IMR-90 (cell line): ENCODE data around the gene C10orf90. TPM values are rescaled to one million over a fixed set of nuclear protein-coding genes. Genes with fewer than 3 reads are reported as not detected.

Experiments
- ATAC-seq: fragments of 200-7000 bp; cut with Tn5 transposase; 2 replicates; pipeline ENCODE4 v1.9.1; 2020; ENCODE audit warnings: low read depth, mild to moderate bottlenecking, moderate library complexity
- BruUV-seq: library from RNA; stranded (reverse); fragments of 400-500 nt; replicated peaks from 2 replicates; lab custom pipeline; 2021; lab: Mats Ljungman, UMichigan
- CTCF ChIA-PET: fragments of 300-600 bp; formaldehyde crosslinking; extraction: SDS; loops from one replicate; lab custom pipeline; 2021; ENCODE audit warnings: antibody characterized with exemption; lab: Yijun Ruan, JAX
- POLR2A ChIA-PET: fragments of 300-600 bp; sonication (Branson Sonifier 250); formaldehyde crosslinking; loops from one replicate; lab custom pipeline; 2022; ENCODE audit warnings: antibody characterized with exemption; ENCODE audit not compliant: unreplicated experiment; lab: Charles Lee
- DNase-seq: peaks from one replicate; pipeline ENCODE4 v3.0.0; 2013
- H2AFZ ChIP-seq: replicated peaks from 2 replicates; pipeline ENCODE3; 2013; ENCODE audit warnings: low read length, mild to moderate bottlenecking; ENCODE audit not compliant: poor library complexity
- H2AK5ac ChIP-seq: 2 replicates; pipeline ENCODE4 v1.6.1; 2013; ENCODE audit warnings: low read depth, low read length, inconsistent platforms
- H2AK9ac ChIP-seq: replicated peaks from 2 replicates; pipeline ENCODE3; 2013; ENCODE audit warnings: mild to moderate bottlenecking, low read depth, low read length, moderate library complexity; ENCODE audit not compliant: poor library complexity
- H2BK120ac ChIP-seq: 2 replicates; pipeline ENCODE4 v1.6.1; 2013; ENCODE audit warnings: low read depth, low read length, inconsistent platforms
- H2BK15ac ChIP-seq: 3 replicates; pipeline ENCODE4 v1.6.1; 2013; ENCODE audit warnings: low read depth, low read length, inconsistent platforms
- H2BK20ac ChIP-seq: 2 replicates; pipeline ENCODE4 v1.6.1; 2013; ENCODE audit warnings: low read depth, mild to moderate bottlenecking, inconsistent platforms, low read length, moderate library complexity
- H2BK5ac ChIP-seq: 2 replicates; pipeline ENCODE4 v1.6.1; 2013; ENCODE audit warnings: mild to moderate bottlenecking, low read depth, low read length, inconsistent platforms; ENCODE audit not compliant: poor library complexity, severe bottlenecking
- H3K14ac ChIP-seq: replicated peaks from 2 replicates; pipeline ENCODE4 v1.6.1; 2013; ENCODE audit warnings: low read depth, low read length, inconsistent platforms
- H3K18ac ChIP-seq: 2 replicates; pipeline ENCODE4 v1.6.1; 2013; ENCODE audit warnings: low read depth, low read length, control low read depth
- H3K23ac ChIP-seq: 2 replicates; pipeline ENCODE4 v1.6.1; 2013; ENCODE audit warnings: low read depth, low read length, inconsistent platforms
- H3K27ac ChIP-seq: 2 replicates; pipeline ENCODE4 v1.5.1; 2013; ENCODE audit warnings: mild to moderate bottlenecking, control low read depth, low read length; ENCODE audit not compliant: insufficient read depth
- H3K27me3 ChIP-seq: 2 replicates; pipeline ENCODE4 v1.6.1; 2013; ENCODE audit warnings: low read length; ENCODE audit not compliant: control insufficient read depth, insufficient read depth
- H3K36me3 ChIP-seq: 2 replicates; pipeline ENCODE4 v1.6.1; 2013; ENCODE audit warnings: low read length, mixed read lengths; ENCODE audit not compliant: control insufficient read depth, insufficient read depth
- H3K4ac ChIP-seq: 2 replicates; pipeline ENCODE4 v1.6.1; 2013; ENCODE audit warnings: low read depth, low read length, inconsistent platforms
- H3K4me1 ChIP-seq: 2 replicates; pipeline ENCODE4 v1.6.1; 2013; ENCODE audit warnings: low read length, mixed read lengths; ENCODE audit not compliant: control insufficient read depth, insufficient read depth
- H3K4me2 ChIP-seq: 2 replicates; pipeline ENCODE4 v1.6.1; 2013; ENCODE audit warnings: low read depth, mild to moderate bottlenecking, control low read depth, low read length, moderate library complexity
- H3K4me3 ChIP-seq: 2 replicates; pipeline ENCODE4 v1.5.1; 2013; ENCODE audit warnings: low read depth, mild to moderate bottlenecking, control low read depth, low read length, moderate library complexity; ENCODE audit not compliant: insufficient read depth
- H3K56ac ChIP-seq: 2 replicates; pipeline ENCODE4 v1.6.1; 2013; ENCODE audit warnings: low read length, inconsistent platforms; ENCODE audit not compliant: insufficient read depth; ENCODE audit errors: extremely low read depth
- H3K79me1 ChIP-seq, 2 experiments: 2 replicates each; pipeline ENCODE4 v1.6.1; 2013; ENCODE audit warnings: low read length in 2 of 2, inconsistent platforms in 1 of 2, low read depth in 1 of 2
- H3K9ac ChIP-seq: 2 replicates; pipeline ENCODE4 v1.6.1; 2013; ENCODE audit warnings: low read depth, low read length, control low read depth
- H3K9me1 ChIP-seq: 2 replicates; pipeline ENCODE4 v1.6.1; 2013; ENCODE audit warnings: low read length, inconsistent platforms; ENCODE audit not compliant: insufficient read depth
- H3K9me3 ChIP-seq: 2 replicates; pipeline ENCODE4 v1.6.1; 2013; ENCODE audit warnings: low read length; ENCODE audit not compliant: control insufficient read depth, insufficient read depth
- H4K20me1 ChIP-seq: 2 replicates; pipeline ENCODE4 v1.6.1; 2013; ENCODE audit warnings: low read length, inconsistent platforms; ENCODE audit not compliant: insufficient read depth
- H4K5ac ChIP-seq: 2 replicates; pipeline ENCODE4 v1.6.1; 2013; ENCODE audit warnings: mild to moderate bottlenecking, low read depth, low read length, control low read depth
- H4K8ac ChIP-seq, 2 experiments: 2 replicates each; pipeline ENCODE4 v1.6.1; 2013; ENCODE audit warnings: low read depth in 2 of 2, low read length in 2 of 2, control low read depth in 1 of 2, inconsistent platforms in 1 of 2
- H4K91ac ChIP-seq: 2 replicates; pipeline ENCODE4 v1.6.1; 2013; ENCODE audit warnings: low read depth, low read length, inconsistent platforms; ENCODE audit not compliant: insufficient read depth
- BHLHE40 ChIP-seq: fragments of 150-350 bp; IDR thresholded peaks from 2 replicates; pipeline ENCODE4 v1.6.1; 2016; ENCODE audit warnings: mild to moderate bottlenecking, low read depth, low read length
- CEBPB ChIP-seq: IDR thresholded peaks from 2 replicates; pipeline ENCODE4 v1.6.1; 2012; ENCODE audit warnings: low read depth, low read length, improper control_type of control experiment
- CHD1 ChIP-seq: IDR thresholded peaks from 2 replicates; pipeline ENCODE4 v1.6.1; 2012; ENCODE audit warnings: low read depth, low read length, improper control_type of control experiment
- CTCF ChIP-seq: conservative IDR thresholded peaks from 2 replicates; pipeline ENCODE4 v1.5.1; 2012; ENCODE audit warnings: mild to moderate bottlenecking, low read depth, low read length, improper control_type of control experiment
- ELK1 ChIP-seq: fragments of 150-350 bp; IDR thresholded peaks from 2 replicates; pipeline ENCODE4 v1.6.1; 2016; ENCODE audit warnings: low read depth, mild to moderate bottlenecking, low read length, moderate library complexity, borderline replicate concordance
- FOS ChIP-seq: fragments of 150-350 bp; IDR thresholded peaks from 2 replicates; pipeline ENCODE4 v1.6.1; 2016; ENCODE audit warnings: low read depth, low read length
- MAFK ChIP-seq: IDR thresholded peaks from 2 replicates; pipeline ENCODE4 v1.6.1; 2012; ENCODE audit warnings: low read depth, low read length, improper control_type of control experiment
- MAZ ChIP-seq: IDR thresholded peaks from 2 replicates; pipeline ENCODE4 v1.6.1; 2012; ENCODE audit warnings: low read depth, mild to moderate bottlenecking, low read length, improper control_type of control experiment, moderate library complexity, borderline replicate concordance
- MXI1 ChIP-seq: IDR thresholded peaks from 2 replicates; pipeline ENCODE4 v1.6.1; 2012; ENCODE audit warnings: low read depth, mild to moderate bottlenecking, low read length, moderate library complexity, borderline replicate concordance
- NFE2L2 ChIP-seq: fragments of 150-350 bp; IDR thresholded peaks from 2 replicates; pipeline ENCODE4 v1.6.1; 2016; ENCODE audit warnings: low read depth, mild to moderate bottlenecking, low read length
- POLR2A ChIP-seq: IDR thresholded peaks from 2 replicates; pipeline ENCODE4 v1.6.1; 2012; ENCODE audit warnings: mild to moderate bottlenecking, low read depth, low read length
- RAD21 ChIP-seq: IDR thresholded peaks from 2 replicates; pipeline ENCODE4 v1.6.1; 2012; ENCODE audit warnings: low read length, improper control_type of control experiment
- RCOR1 ChIP-seq: IDR thresholded peaks from 2 replicates; pipeline ENCODE4 v1.6.1; 2012; ENCODE audit warnings: mild to moderate bottlenecking, low read length, improper control_type of control experiment; ENCODE audit not compliant: insufficient replicate concordance
- RFX5 ChIP-seq: IDR thresholded peaks from 2 replicates; pipeline ENCODE4 v1.8.0; 2012; ENCODE audit warnings: low read depth, mild to moderate bottlenecking, low read length, moderate library complexity
- SMC3 ChIP-seq: fragments of 150-350 bp; IDR thresholded peaks from 2 replicates; pipeline ENCODE4 v1.6.1; 2016; ENCODE audit warnings: low read depth, mild to moderate bottlenecking, antibody characterized with exemption, low read length, moderate library complexity
- USF2 ChIP-seq: fragments of 150-350 bp; IDR thresholded peaks from 2 replicates; pipeline ENCODE4 v1.6.1; 2017; ENCODE audit warnings: mild to moderate bottlenecking, antibody characterized with exemption, low read length, low read depth
- WGBS, 2 experiments: methylation state at CpG; one replicate each; pipeline versions ENCODE4 v1.1.5 to v1.1.7; 2013; ENCODE audit warnings: missing lambda C conversion rate in 2 of 2; ENCODE audit not compliant: insufficient read length in 1 of 2; ENCODE audit errors: extremely low coverage in 2 of 2; 5-methylcytosine and 5-hydroxymethylcytosine counted together
- dilution Hi-C: fragments of 300-500 bp; cut with HindIII; formaldehyde crosslinking; loops from one replicate; pipeline ENCODE4 v1.14.3; 2018; ENCODE audit warnings: low sequenced_read_pairs; ENCODE audit not compliant: unreplicated experiment
- in situ Hi-C: fragments of 300-500 bp; cut with MboI; formaldehyde crosslinking; loops from 3 replicates; pipeline ENCODE4 v1.14.3; 2019; ENCODE audit warnings: low sequenced_read_pairs, inconsistent platforms, mixed read lengths
- intact Hi-C: fragments of 100-400 bp; cut with micrococcal nuclease; formaldehyde crosslinking; loops from 2 replicates; pipeline ENCODE4 v1.10.0; 2022
- polyA plus RNA-seq, 3 experiments: library from polyadenylated mRNA; depleted of rRNA; stranded (reverse); fragments of >200 nt; gene quantifications; 2 replicates each; pipeline ENCODE4 v1.2.3, GENCODE V29; 2012; ENCODE audit warnings: low replicate concordance in 1 of 3
- total RNA-seq: library from RNA; depleted of rRNA; stranded (reverse); fragments of >200 nt; gene quantifications from 2 replicates; pipeline ENCODE4 v1.2.3, GENCODE V29; 2012

C10orf90 gene
- total and polyA plus RNA-seq, 2 of the 4 experiments (the other 2 are of a cell fraction): 0.05 to 0.18 TPM

- Histone ChIP-seq H3K4me3 (no peak overlapping the region), H4K91ac (no peak overlapping the region), H3K79me1 (no peaks in the 10 kb centered on the region), H4K8ac (no peak overlapping the region), H3K18ac (no peak overlapping the region), H2AK9ac (no peak overlapping the region), H4K5ac (no peak overlapping the region), H2AFZ (no peak overlapping the region), H4K20me1 (no peaks in the 10 kb centered on the region), H3K27me3 (no peaks in the 10 kb centered on the region), H2BK5ac (no peak overlapping the region), H3K27ac (no peak overlapping the region), H3K9me1 (no peaks in the 10 kb centered on the region), H3K4me1 (no peaks in the 10 kb centered on the region), H3K14ac (no peak overlapping the region), H3K56ac (no peak overlapping the region), H2BK20ac (no peak overlapping the region), H3K9ac (no peak overlapping the region), H3K4me2 (no peak overlapping the region), H3K4ac (no peak overlapping the region), H3K36me3 (no peaks in the 10 kb centered on the region), H3K23ac (no peak overlapping the region), H2BK120ac (no peak overlapping the region), H2AK5ac (no peak overlapping the region), H3K9me3 (no peaks in the 10 kb centered on the region; the same call in 1 of the 2 replicates), H2BK15ac (no peak overlapping the region)
- intact Hi-C loops (no loop called here), dilution Hi-C loops (no loop called here), in situ Hi-C loops (no loop called here)
- ChIA-PET CTCF (interaction anchor here (0.9 kb wide), 1 partner anchor 12 kb away, joined by 3 read pairs; no protein-coding TSS in a partner anchor), POLR2A (no interaction called here)
- ATAC-seq: no peak
- no TSS peak for BruUV-seq
- no CpG with 5 or more reads among the region's 7 CpGs for WGBS, 2 experiments
- no peak for DNase-seq
- no peak for TF ChIP-seq POLR2A
- no peak for TF ChIP-seq MXI1
- TF ChIP-seq SMC3: no peak
- TF ChIP-seq BHLHE40: no peak
- TF ChIP-seq CTCF: no peak
- TF ChIP-seq NFE2L2: no peak
- TF ChIP-seq ELK1: no peak
- TF ChIP-seq RCOR1: no peak
- no peak for TF ChIP-seq MAZ
- TF ChIP-seq RAD21: no peak
- no peak for TF ChIP-seq CEBPB
- TF ChIP-seq CHD1: no peak
- TF ChIP-seq RFX5: no peak
- no peak for TF ChIP-seq MAFK
- no peak for TF ChIP-seq FOS
- no peak for TF ChIP-seq USF2
Observed at GRCh38 chr10:126670895-126671261, 385 bp upstream of the C10orf90 start.
